H9 (cell line): ENCODE results near the gene CD48. TPM values are rescaled to one million over a fixed set of nuclear protein-coding genes. Genes with fewer than 3 reads are reported as not detected.

Source experiments
- DNase-seq: peaks from one replicate; pipeline ENCODE4 v3.0.0-alpha.2; 2017
- H2AFZ ChIP-seq: one replicate; pipeline ENCODE4 v1.6.1; 2013; ENCODE audit warnings: mild to moderate bottlenecking, low read length, control low read depth, moderate library complexity
- H2AK5ac ChIP-seq: 2 replicates; pipeline ENCODE4 v1.6.1; 2013; ENCODE audit warnings: low read length, control low read depth, mixed read lengths; ENCODE audit not compliant: insufficient read length
- H2BK120ac ChIP-seq: one replicate; pipeline ENCODE4 v1.6.1; 2013; ENCODE audit warnings: low read depth, mild to moderate bottlenecking, low read length, control low read depth, inconsistent platforms; ENCODE audit not compliant: poor library complexity, severe bottlenecking
- H2BK12ac ChIP-seq: 2 replicates; pipeline ENCODE4 v1.6.1; 2013; ENCODE audit warnings: low read length, control low read depth, mixed read lengths, low read depth; ENCODE audit not compliant: insufficient read length
- H2BK15ac ChIP-seq: 2 replicates; pipeline ENCODE4 v1.6.1; 2013; ENCODE audit warnings: low read depth, low read length, control low read depth
- H2BK20ac ChIP-seq: one replicate; pipeline ENCODE4 v1.6.1; 2013; ENCODE audit warnings: low read depth, mild to moderate bottlenecking, low read length, control low read depth, inconsistent platforms; ENCODE audit not compliant: poor library complexity, severe bottlenecking
- H2BK5ac ChIP-seq: 2 replicates; pipeline ENCODE4 v1.6.1; 2013; ENCODE audit warnings: low read length, control low read depth, mixed read lengths; ENCODE audit not compliant: insufficient read length
- H3K14ac ChIP-seq: 2 replicates; pipeline ENCODE4 v1.6.1; 2013; ENCODE audit warnings: low read length, control low read depth; ENCODE audit not compliant: insufficient read depth
- H3K18ac ChIP-seq: 2 replicates; pipeline ENCODE4 v1.6.1; 2013; ENCODE audit warnings: low read depth, mild to moderate bottlenecking, mixed read lengths, low read length, control low read depth; ENCODE audit not compliant: insufficient read length
- H3K23ac ChIP-seq: 2 replicates; pipeline ENCODE4 v1.6.1; 2013; ENCODE audit warnings: low read length, control low read depth, mixed read lengths, low read depth; ENCODE audit not compliant: insufficient read length
- H3K23me2 ChIP-seq: 2 replicates; pipeline ENCODE4 v1.6.1; 2013; ENCODE audit warnings: low read depth, mild to moderate bottlenecking, mixed read lengths, low read length, control low read depth; ENCODE audit not compliant: insufficient read length, poor library complexity, severe bottlenecking
- H3K27ac ChIP-seq: 2 replicates; pipeline ENCODE4 v1.5.1; 2013; ENCODE audit warnings: low read length, control low read depth, mixed read lengths, low read depth; ENCODE audit not compliant: insufficient read length
- H3K27me3 ChIP-seq: 2 replicates; pipeline ENCODE4 v1.6.1; 2013; ENCODE audit warnings: low read length, control low read depth, inconsistent platforms; ENCODE audit not compliant: insufficient read depth
- H3K4ac ChIP-seq: 2 replicates; pipeline ENCODE4 v1.6.1; 2013; ENCODE audit warnings: low read depth, mild to moderate bottlenecking, control low read depth, inconsistent platforms, low read length, moderate library complexity
- H3K4me1 ChIP-seq: 2 replicates; pipeline ENCODE4 v1.6.1; 2013; ENCODE audit warnings: low read length, control low read depth, inconsistent platforms; ENCODE audit not compliant: insufficient read depth
- H3K4me2 ChIP-seq: 2 replicates; pipeline ENCODE4 v1.6.1; 2013; ENCODE audit warnings: low read length, control low read depth, mixed read lengths; ENCODE audit not compliant: insufficient read length, insufficient read depth
- H3K56ac ChIP-seq: 2 replicates; pipeline ENCODE4 v1.6.1; 2013; ENCODE audit warnings: low read depth, mild to moderate bottlenecking, mixed read lengths, low read length, control low read depth; ENCODE audit not compliant: insufficient read length
- H3K79me1 ChIP-seq: 2 replicates; pipeline ENCODE4 v1.6.1; 2013; ENCODE audit warnings: low read depth, mild to moderate bottlenecking, moderate library complexity, low read length, control low read depth, inconsistent platforms; ENCODE audit not compliant: insufficient read depth, poor library complexity, severe bottlenecking
- H3K79me2 ChIP-seq: 2 replicates; pipeline ENCODE4 v1.6.1; 2013; ENCODE audit warnings: low read length, control low read depth, inconsistent platforms; ENCODE audit not compliant: insufficient read depth
- H3K9ac ChIP-seq: 2 replicates; pipeline ENCODE4 v1.6.1; 2013; ENCODE audit warnings: low read length, control low read depth, mixed read lengths; ENCODE audit not compliant: insufficient read length; ENCODE audit errors: extremely low read depth
- H3K9me3 ChIP-seq: one replicate; pipeline ENCODE4 v1.6.1; 2013; ENCODE audit warnings: low read depth, low read length, inconsistent platforms; ENCODE audit not compliant: control insufficient read depth
- H3T11ph ChIP-seq: one replicate; pipeline ENCODE4 v1.6.1; 2013; ENCODE audit warnings: mild to moderate bottlenecking, low read length, control low read depth, inconsistent platforms
- H4K20me1 ChIP-seq: one replicate; pipeline ENCODE4 v1.6.1; 2013; ENCODE audit not compliant: control insufficient read depth, insufficient read length, insufficient read depth
- H4K5ac ChIP-seq: 2 replicates; pipeline ENCODE4 v1.6.1; 2013; ENCODE audit warnings: low read depth, mild to moderate bottlenecking, mixed read lengths, low read length, control low read depth; ENCODE audit not compliant: insufficient read length
- H4K8ac ChIP-seq: replicated peaks from 2 replicates; pipeline ENCODE4 v1.6.1; 2013; ENCODE audit warnings: low read length, control low read depth, mixed read lengths, low read depth; ENCODE audit not compliant: insufficient read length
- H4K91ac ChIP-seq: 2 replicates; pipeline ENCODE4 v1.6.1; 2013; ENCODE audit warnings: low read depth, mild to moderate bottlenecking, moderate library complexity, mixed read lengths, low read length, control low read depth; ENCODE audit not compliant: insufficient read length
- H3K27ac Mint-ChIP-seq, 3 experiments: 2 replicates in 2 of 3; 3 replicates in 1 of 3; pipeline ENCODE4 v1.8.0; 2020 to 2021; ENCODE audit warnings: mixed read lengths in 3 of 3, mild to moderate bottlenecking in 1 of 3, moderate library complexity in 1 of 3
- H3K27me3 Mint-ChIP-seq: 2 replicates; pipeline ENCODE4 v1.8.0; 2021; ENCODE audit warnings: low read depth, mild to moderate bottlenecking, moderate library complexity, mixed read lengths
- H3K36me3 Mint-ChIP-seq, 3 experiments: 2 replicates in 2 of 3; 3 replicates in 1 of 3; pipeline ENCODE4 v1.8.0; 2020 to 2021; ENCODE audit warnings: low read depth in 3 of 3, mixed read lengths in 3 of 3; ENCODE audit not compliant: insufficient read depth in 1 of 3
- H3K4me1 Mint-ChIP-seq, 2 experiments: 2 replicates each; pipeline ENCODE4 v1.8.0; 2020; ENCODE audit warnings: mixed read lengths in 2 of 2
- H3K4me3 Mint-ChIP-seq, 2 experiments: 2 replicates in 1 of 2; 3 replicates in 1 of 2; pipeline ENCODE4 v1.8.0; 2020 to 2021; ENCODE audit warnings: mild to moderate bottlenecking in 2 of 2, mixed read lengths in 2 of 2, moderate library complexity in 1 of 2
- H3K9me3 Mint-ChIP-seq, 2 experiments: 2 replicates in 1 of 2; 3 replicates in 1 of 2; pipeline ENCODE4 v1.8.0; 2020; ENCODE audit warnings: mild to moderate bottlenecking in 2 of 2, mixed read lengths in 2 of 2, moderate library complexity in 1 of 2
- WGBS: extraction: QIAGEN DNeasy Blood & Tissue Kit; methylation state at CpG from one replicate; pipeline ENCODE4 v1.1.7; 2013; ENCODE audit warnings: missing lambda C conversion rate, low lambda C conversion rate, mixed read lengths; ENCODE audit not compliant: insufficient read length; ENCODE audit errors: extremely low coverage; 5-methylcytosine and 5-hydroxymethylcytosine counted together
- total RNA-seq: library from RNA; stranded (reverse); gene quantifications from 2 replicates; pipeline ENCODE4 v1.2.1, GENCODE V29; 2021
- TF ChIP-seq, protein P1 (sequence below): fragments of 200-600 bp; sonication (generic); conservative IDR thresholded peaks from 3 replicates; pipeline ENCODE4 v1.8.0; 2021; ENCODE audit warnings: antibody characterized with exemption, mild to moderate bottlenecking

The CD48 gene
- total RNA-seq, 1 experiment from 2014 or later, result not detected

DNA sequence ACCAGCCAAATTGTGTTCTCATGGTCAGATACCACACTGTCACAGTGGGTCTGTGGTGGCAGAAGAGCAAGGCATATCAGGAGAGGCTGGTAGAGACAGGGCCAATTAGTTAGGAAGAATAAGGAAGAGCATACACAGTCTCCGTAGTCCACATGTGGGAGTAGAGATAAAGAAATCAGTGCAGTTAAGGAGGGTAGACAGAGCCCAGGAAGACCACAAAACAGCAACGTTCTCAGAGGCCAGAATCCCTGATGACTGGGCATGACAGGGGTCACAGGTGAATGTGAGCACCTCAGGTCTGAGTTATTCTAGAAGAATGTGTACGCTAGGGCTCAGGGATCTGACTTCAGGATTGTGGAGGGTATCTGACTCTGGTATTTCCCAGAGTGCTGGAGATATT is 31.7 kb downstream of the CD48 start:
- Histone ChIP-seq H2BK12ac (no peak overlapping the region), H3K9ac (no peak overlapping the region), H2AK5ac (no peak overlapping the region), H3K79me2 (no peaks in the 10 kb centered on the region), H3K4me1 (peaks cover 3% of the 10 kb centered on the region), H3K23me2 (no peaks in the 10 kb centered on the region), H3K27me3 (no peaks in the 10 kb centered on the region), H3K56ac (no peak overlapping the region), H2AFZ (no peak overlapping the region), H4K5ac (no peak overlapping the region), H3K79me1 (no peaks in the 10 kb centered on the region), H2BK120ac (no peak overlapping the region), H3K4ac (no peak overlapping the region), H4K20me1 (no peaks in the 10 kb centered on the region), H3K23ac (no peak overlapping the region), H3K18ac (no peak overlapping the region), H4K91ac (no peak overlapping the region), H3K4me2 (no peak overlapping the region), H3K14ac (no peak overlapping the region), H2BK15ac (no peak overlapping the region), H3T11ph (no peak overlapping the region), H3K27ac (no peak overlapping the region), H2BK5ac (no peak overlapping the region), H3K9me3 (no peaks in the 10 kb centered on the region), H2BK20ac (no peak overlapping the region), H4K8ac (no peak overlapping the region)
- H3K4me1 Mint-ChIP-seq, result peaks cover 9 to 13% of the 10 kb centered on the region in 2 experiments
- H3K9me3 Mint-ChIP-seq, result no peaks in the 10 kb centered on the region; a peak in 1 of 5 replicates
- no CpG with 5 or more reads among the region's 3 CpGs for WGBS
- peaks cover 0 to 1% (median 0%) of the 10 kb centered on the region in 3 experiments; a peak in 2 of 7 replicates for H3K36me3 Mint-ChIP-seq
- peak overlapping the region in 1 of 3 experiments; percentile 4; a peak in 1 of 7 replicates for H3K27ac Mint-ChIP-seq
- H3K4me3 Mint-ChIP-seq, result no peak overlapping the region
- TF ChIP-seq, protein P1, sequence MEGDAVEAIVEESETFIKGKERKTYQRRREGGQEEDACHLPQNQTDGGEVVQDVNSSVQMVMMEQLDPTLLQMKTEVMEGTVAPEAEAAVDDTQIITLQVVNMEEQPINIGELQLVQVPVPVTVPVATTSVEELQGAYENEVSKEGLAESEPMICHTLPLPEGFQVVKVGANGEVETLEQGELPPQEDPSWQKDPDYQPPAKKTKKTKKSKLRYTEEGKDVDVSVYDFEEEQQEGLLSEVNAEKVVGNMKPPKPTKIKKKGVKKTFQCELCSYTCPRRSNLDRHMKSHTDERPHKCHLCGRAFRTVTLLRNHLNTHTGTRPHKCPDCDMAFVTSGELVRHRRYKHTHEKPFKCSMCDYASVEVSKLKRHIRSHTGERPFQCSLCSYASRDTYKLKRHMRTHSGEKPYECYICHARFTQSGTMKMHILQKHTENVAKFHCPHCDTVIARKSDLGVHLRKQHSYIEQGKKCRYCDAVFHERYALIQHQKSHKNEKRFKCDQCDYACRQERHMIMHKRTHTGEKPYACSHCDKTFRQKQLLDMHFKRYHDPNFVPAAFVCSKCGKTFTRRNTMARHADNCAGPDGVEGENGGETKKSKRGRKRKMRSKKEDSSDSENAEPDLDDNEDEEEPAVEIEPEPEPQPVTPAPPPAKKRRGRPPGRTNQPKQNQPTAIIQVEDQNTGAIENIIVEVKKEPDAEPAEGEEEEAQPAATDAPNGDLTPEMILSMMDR, result no peak
- no peaks in the 10 kb centered on the region; the same call in none of the 2 replicates for H3K27me3 Mint-ChIP-seq
- DNase-seq, result no peak
